Adrenal gland (tissue), 5 donors: Measurements from ENCODE around the gene CAPRIN1.

Source experiments
- POLR2A ChIP-seq, 2 donors: fragments of 450-650 bp; IDR thresholded peaks; one replicate each; pipeline ENCODE4 v1.6.1; 2017; ENCODE audit warnings: antibody characterized with exemption in 2 of 2, mild to moderate bottlenecking in 2 of 2, moderate library complexity in 1 of 2
- TF ChIP-seq, protein P1 (sequence below), 6 experiments: fragments of 450-650 bp in 4 of 6; fragments of 200-600 bp in 2 of 6; sonication (generic) in 1 of 6; IDR thresholded peaks; 1 replicate in 5 of 6; 2 replicates in 1 of 6; pipeline versions ENCODE4 v1.5.1 to v1.8.0; 2016 to 2021; ENCODE audit warnings: antibody characterized with exemption in 6 of 6, mild to moderate bottlenecking in 2 of 6, moderate library complexity in 1 of 6
- donor health status: DM: no; HTN: no; CAD: no.

DNA sequence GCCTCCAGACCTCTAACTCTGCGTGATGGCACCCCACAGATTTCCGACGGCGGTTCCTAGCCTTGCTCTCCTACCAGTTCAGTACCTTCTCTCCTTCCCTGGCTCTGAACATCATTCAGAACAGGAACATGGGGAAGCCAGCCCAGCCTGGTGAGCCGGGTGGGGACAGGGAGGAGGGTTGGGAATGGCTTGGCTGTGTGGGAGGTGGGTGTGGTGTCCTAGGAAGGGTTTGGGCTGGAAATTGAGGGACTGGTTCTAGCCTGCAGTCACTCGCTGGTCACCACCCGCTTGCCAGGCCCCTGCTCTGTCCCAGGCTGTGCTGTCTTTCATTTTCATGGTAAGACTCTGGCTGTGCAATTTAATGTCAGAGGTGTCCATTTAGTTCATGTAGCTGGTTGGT lies 87.8 kb downstream of the CAPRIN1 start:
- TF ChIP-seq, protein P1, sequence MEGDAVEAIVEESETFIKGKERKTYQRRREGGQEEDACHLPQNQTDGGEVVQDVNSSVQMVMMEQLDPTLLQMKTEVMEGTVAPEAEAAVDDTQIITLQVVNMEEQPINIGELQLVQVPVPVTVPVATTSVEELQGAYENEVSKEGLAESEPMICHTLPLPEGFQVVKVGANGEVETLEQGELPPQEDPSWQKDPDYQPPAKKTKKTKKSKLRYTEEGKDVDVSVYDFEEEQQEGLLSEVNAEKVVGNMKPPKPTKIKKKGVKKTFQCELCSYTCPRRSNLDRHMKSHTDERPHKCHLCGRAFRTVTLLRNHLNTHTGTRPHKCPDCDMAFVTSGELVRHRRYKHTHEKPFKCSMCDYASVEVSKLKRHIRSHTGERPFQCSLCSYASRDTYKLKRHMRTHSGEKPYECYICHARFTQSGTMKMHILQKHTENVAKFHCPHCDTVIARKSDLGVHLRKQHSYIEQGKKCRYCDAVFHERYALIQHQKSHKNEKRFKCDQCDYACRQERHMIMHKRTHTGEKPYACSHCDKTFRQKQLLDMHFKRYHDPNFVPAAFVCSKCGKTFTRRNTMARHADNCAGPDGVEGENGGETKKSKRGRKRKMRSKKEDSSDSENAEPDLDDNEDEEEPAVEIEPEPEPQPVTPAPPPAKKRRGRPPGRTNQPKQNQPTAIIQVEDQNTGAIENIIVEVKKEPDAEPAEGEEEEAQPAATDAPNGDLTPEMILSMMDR (IDR thresholded peaks at IDR 0.05) = no peak
- no peak for TF ChIP-seq POLR2A (IDR thresholded peaks at IDR 0.05)
